ENCODE results near the gene AURKA. TPM values are rescaled to one million over a fixed set of nuclear protein-coding genes. Genes with fewer than 3 reads are reported as not detected.

The AURKA gene
- total RNA-seq, 1 experiment from 2014 or later = 92.0 TPM

DNA sequence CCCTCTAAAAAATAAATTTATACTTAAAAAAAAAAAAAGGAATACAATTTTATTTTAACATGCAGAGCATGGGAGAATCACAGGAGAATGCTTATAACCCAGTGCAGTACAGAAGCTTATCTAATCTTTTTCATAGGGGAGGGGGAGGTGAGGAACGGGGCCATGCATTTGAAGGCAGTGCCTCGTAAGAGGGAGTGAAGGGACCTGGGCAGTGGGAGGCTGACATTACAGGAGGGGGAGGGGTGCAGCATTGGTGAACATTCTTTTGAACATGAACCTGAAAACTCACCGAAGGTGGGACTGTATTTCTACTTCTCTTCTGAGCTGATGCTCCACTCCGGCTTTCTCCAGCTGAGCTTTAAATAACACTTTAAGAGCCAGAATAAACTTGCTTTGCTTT is 9.3 kb downstream of the AURKA start:
- intact Hi-C loops (cut with micrococcal nuclease; ENCODE audit: unreplicated experiment) = no loop called here
- Histone ChIP-seq H3K9me2 (ENCODE audit: insufficient read depth) (no peaks in the 10 kb centered on the region), H3K4me3 (no peak overlapping the region), H3F3A (ENCODE audit: insufficient read depth, low read depth) (peaks cover 5% of the 10 kb centered on the region; the same call in 1 of the 2 replicates), H3K9me3 (ENCODE audit: insufficient read depth, low read depth) (no peaks in the 10 kb centered on the region), H3K36me3 (ENCODE audit: low read depth) (peaks cover 46% of the 10 kb centered on the region), H3K27me3 (ENCODE audit: insufficient read depth, low read depth) (no peaks in the 10 kb centered on the region), H3K4me2 (no peak overlapping the region), H3K4me1 (replicated peaks; ENCODE audit: insufficient read depth) (no peaks in the 10 kb centered on the region), H4K20me1 (ENCODE audit: insufficient read depth) (peaks cover 14% of the 10 kb centered on the region; the same call in 1 of the 2 replicates), H2AFZ (no peak overlapping the region), H3K79me2 (ENCODE audit: low read depth) (peaks cover 44% of the 10 kb centered on the region), H3K27ac (no peak overlapping the region)
- ChIA-PET POLR2A (ENCODE audit: unreplicated experiment) (no interaction called here), CTCF (no interaction called here)
- no peak for DNase-seq
- TF ChIP-seq EZH2 (IDR thresholded peaks at IDR 0.05; ENCODE audit: low read depth) = no peak
- no peak for TF ChIP-seq CTCF (conservative IDR thresholded peaks at IDR 0.05)
- BruUV-seq (replicated peaks) = no TSS peak

DNA sequence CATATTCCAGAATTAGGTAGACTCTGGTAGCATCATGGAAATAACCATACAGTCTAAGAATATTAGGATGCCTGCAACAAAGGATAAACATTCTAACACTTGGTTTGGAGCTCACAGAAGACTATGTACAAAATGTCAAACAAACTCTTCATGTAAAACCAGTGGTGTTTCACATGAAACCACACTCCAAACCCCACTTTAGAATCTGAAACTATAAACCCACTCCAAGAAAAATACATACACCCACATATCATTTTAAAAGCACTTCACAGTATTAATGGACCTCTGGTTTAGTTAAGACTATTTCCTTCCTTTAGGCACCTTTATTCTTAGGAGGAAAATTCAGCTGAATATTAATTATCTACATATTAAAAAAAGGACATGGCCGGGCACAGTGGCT is 10.5 kb downstream of the AURKA start:
- ChIA-PET CTCF (no interaction called here), POLR2A (ENCODE audit: unreplicated experiment) (no interaction called here)
- no peak for DNase-seq

DNA sequence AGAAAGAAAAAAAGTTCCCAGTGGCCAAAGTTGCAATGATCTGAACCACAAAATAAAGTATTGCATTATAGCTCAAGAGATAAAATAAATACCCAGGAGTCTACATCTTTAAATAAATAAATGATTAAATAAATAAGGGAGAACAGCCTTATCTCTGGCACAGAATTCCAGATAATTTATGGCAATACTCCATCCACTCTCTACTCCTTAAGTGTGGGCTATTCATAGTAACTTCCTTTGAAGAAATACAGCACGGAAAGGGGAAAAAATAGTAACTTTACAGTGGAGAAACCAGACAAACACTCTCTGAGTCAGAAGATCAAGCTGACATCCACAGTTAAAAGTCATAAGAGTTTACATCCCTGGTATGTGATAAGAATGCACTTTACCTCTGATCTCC is 11.6 kb downstream of the AURKA start:
- POLR2A ChIA-PET (ENCODE audit: unreplicated experiment) = no interaction called here
- no peak overlapping the region for H3K27ac ChIP-seq
- H3K9me3 ChIP-seq (ENCODE audit: insufficient read depth, low read depth) = no peaks in the 10 kb centered on the region
- H3K9me2 ChIP-seq (ENCODE audit: insufficient read depth) = no peaks in the 10 kb centered on the region
- no peak overlapping the region for H3K4me3 ChIP-seq
- H3K27me3 ChIP-seq (ENCODE audit: insufficient read depth, low read depth) = no peaks in the 10 kb centered on the region
- no peak overlapping the region for H3K4me2 ChIP-seq
- intact Hi-C loops (cut with micrococcal nuclease; ENCODE audit: unreplicated experiment) = no loop called here
- H3K36me3 ChIP-seq (ENCODE audit: low read depth) = peaks cover 55% of the 10 kb centered on the region
- CTCF ChIA-PET = no interaction called here
- no peaks in the 10 kb centered on the region for H3K4me1 ChIP-seq (replicated peaks; ENCODE audit: insufficient read depth)
- H2AFZ ChIP-seq = no peak overlapping the region
- BruUV-seq (replicated peaks) = no TSS peak
- peaks cover 8% of the 10 kb centered on the region; the same call in 1 of the 2 replicates for H3F3A ChIP-seq (ENCODE audit: insufficient read depth, low read depth)
- H3K79me2 ChIP-seq (ENCODE audit: low read depth) = peaks cover 52% of the 10 kb centered on the region
- TF ChIP-seq EZH2 (IDR thresholded peaks at IDR 0.05; ENCODE audit: low read depth) (no peak), CTCF (conservative IDR thresholded peaks at IDR 0.05) (no peak)
- H4K20me1 ChIP-seq (ENCODE audit: insufficient read depth) = peaks cover 23% of the 10 kb centered on the region; the same call in 1 of the 2 replicates
- no peak for DNase-seq

More for the DNA sequence above, 10.5 kb downstream of the AURKA start:
- peaks cover 53% of the 10 kb centered on the region for H3K36me3 ChIP-seq (ENCODE audit: low read depth)
- peaks cover 5% of the 10 kb centered on the region; the same call in 1 of the 2 replicates for H3F3A ChIP-seq (ENCODE audit: insufficient read depth, low read depth)
- H3K79me2 ChIP-seq (ENCODE audit: low read depth) = peaks cover 48% of the 10 kb centered on the region
- H3K4me3 ChIP-seq = no peak overlapping the region
- BruUV-seq (replicated peaks) = no TSS peak
- no peaks in the 10 kb centered on the region for H3K27me3 ChIP-seq (ENCODE audit: insufficient read depth, low read depth)
- H3K9me2 ChIP-seq (ENCODE audit: insufficient read depth) = no peaks in the 10 kb centered on the region
- no peak overlapping the region for H3K4me2 ChIP-seq
- H3K27ac ChIP-seq = no peak overlapping the region
- H3K4me1 ChIP-seq (replicated peaks; ENCODE audit: insufficient read depth) = no peaks in the 10 kb centered on the region
- intact Hi-C loops (cut with micrococcal nuclease; ENCODE audit: unreplicated experiment) = no loop called here
- no peak for TF ChIP-seq EZH2 (IDR thresholded peaks at IDR 0.05; ENCODE audit: low read depth)
- no peak for TF ChIP-seq CTCF (conservative IDR thresholded peaks at IDR 0.05)
- H4K20me1 ChIP-seq (ENCODE audit: insufficient read depth) = peaks cover 14% of the 10 kb centered on the region; the same call in 1 of the 2 replicates
- H3K9me3 ChIP-seq (ENCODE audit: insufficient read depth, low read depth) = no peaks in the 10 kb centered on the region
- no peak overlapping the region for H2AFZ ChIP-seq
